ENCODE results near the gene MEIOSIN.

MEIOSIN gene

GRCh38 chr19:45780146-45780447 is 46.9 kb downstream of the MEIOSIN start:
- H3K4me2 ChIP-seq (ENCODE audit: low read length) = peak overlapping the region; percentile 89
- H3K4me3 ChIP-seq (ENCODE audit: low read length) = no peak overlapping the region
- peaks cover 5% of the 10 kb centered on the region; the same call in 1 of the 2 replicates for H3F3A ChIP-seq (ENCODE audit: control insufficient read depth, insufficient read depth)
- H3K9me2 ChIP-seq (replicated peaks; ENCODE audit: control insufficient read depth, low read length) = no peaks in the 10 kb centered on the region
- no peaks in the 10 kb centered on the region for H3K9me3 ChIP-seq (ENCODE audit: control insufficient read depth, insufficient read depth, low read length)
- H3K27ac ChIP-seq (ENCODE audit: low read depth, low read length) = no peak overlapping the region
- H3K4me1 ChIP-seq (ENCODE audit: control insufficient read depth, low read length) = peaks cover 19% of the 10 kb centered on the region
- no peaks in the 10 kb centered on the region for H3K27me3 ChIP-seq (ENCODE audit: control insufficient read depth, low read length)
- peaks cover 21% of the 10 kb centered on the region; the same call in 1 of the 2 replicates for H3K36me3 ChIP-seq (ENCODE audit: control insufficient read depth, low read length)
- no peaks in the 10 kb centered on the region for H3K79me2 ChIP-seq (ENCODE audit: control insufficient read depth, low read length)
- TF ChIP-seq CTCF (IDR thresholded peaks at IDR 0.05; ENCODE audit: low read depth, low read length, poor library complexity, severe bottlenecking) (no peak), EZH2phosphoT487 (IDR thresholded peaks at IDR 0.05; ENCODE audit: borderline replicate concordance, low read length) (no peak)
- peaks cover 18% of the 10 kb centered on the region for H4K20me1 ChIP-seq (ENCODE audit: control insufficient read depth, insufficient read depth, low read depth, low read length)

GRCh38 chr19:45780448-45781213 is 47.4 kb downstream of the MEIOSIN start:
- Histone ChIP-seq H3K4me2 (ENCODE audit: low read length) (no peak overlapping the region), H3F3A (ENCODE audit: control insufficient read depth, insufficient read depth) (peaks cover 5% of the 10 kb centered on the region; the same call in 1 of the 2 replicates), H3K36me3 (ENCODE audit: control insufficient read depth, low read length) (peaks cover 25% of the 10 kb centered on the region; the same call in 1 of the 2 replicates), H3K79me2 (ENCODE audit: control insufficient read depth, low read length) (no peaks in the 10 kb centered on the region), H3K4me1 (ENCODE audit: control insufficient read depth, low read length) (peaks cover 19% of the 10 kb centered on the region), H3K27ac (ENCODE audit: low read depth, low read length) (no peak overlapping the region), H4K20me1 (ENCODE audit: control insufficient read depth, insufficient read depth, low read depth, low read length) (peaks cover 18% of the 10 kb centered on the region), H3K9me2 (replicated peaks; ENCODE audit: control insufficient read depth, low read length) (no peaks in the 10 kb centered on the region), H3K27me3 (ENCODE audit: control insufficient read depth, low read length) (no peaks in the 10 kb centered on the region), H3K4me3 (ENCODE audit: low read length) (no peak overlapping the region), H3K9me3 (ENCODE audit: control insufficient read depth, insufficient read depth, low read length) (no peaks in the 10 kb centered on the region)
- TF ChIP-seq CTCF (IDR thresholded peaks at IDR 0.05; ENCODE audit: low read depth, low read length, poor library complexity, severe bottlenecking) = no peak
- no peak for TF ChIP-seq EZH2phosphoT487 (IDR thresholded peaks at IDR 0.05; ENCODE audit: borderline replicate concordance, low read length)

GRCh38 chr19:45781214-45782161 is 48.2 kb downstream of the MEIOSIN start:
- Histone ChIP-seq H3K27me3 (ENCODE audit: control insufficient read depth, low read length) (no peaks in the 10 kb centered on the region), H3K4me3 (ENCODE audit: low read length) (no peak overlapping the region), H3K4me2 (ENCODE audit: low read length) (no peak overlapping the region), H3K9me3 (ENCODE audit: control insufficient read depth, insufficient read depth, low read length) (no peaks in the 10 kb centered on the region), H3K4me1 (ENCODE audit: control insufficient read depth, low read length) (peaks cover 19% of the 10 kb centered on the region), H3K9me2 (replicated peaks; ENCODE audit: control insufficient read depth, low read length) (no peaks in the 10 kb centered on the region), H3K79me2 (ENCODE audit: control insufficient read depth, low read length) (no peaks in the 10 kb centered on the region), H3K36me3 (ENCODE audit: control insufficient read depth, low read length) (peaks cover 29% of the 10 kb centered on the region; the same call in 1 of the 2 replicates), H3F3A (ENCODE audit: control insufficient read depth, insufficient read depth) (peaks cover 5% of the 10 kb centered on the region; the same call in 1 of the 2 replicates), H4K20me1 (ENCODE audit: control insufficient read depth, insufficient read depth, low read depth, low read length) (peaks cover 18% of the 10 kb centered on the region), H3K27ac (ENCODE audit: low read depth, low read length) (no peak overlapping the region)
- no peak for TF ChIP-seq EZH2phosphoT487 (IDR thresholded peaks at IDR 0.05; ENCODE audit: borderline replicate concordance, low read length)
- no peak for TF ChIP-seq CTCF (IDR thresholded peaks at IDR 0.05; ENCODE audit: low read depth, low read length, poor library complexity, severe bottlenecking)
